Measurements from ENCODE around the gene MEP1B. TPM values are rescaled to one million over a fixed set of nuclear protein-coding genes. Genes with fewer than 3 reads are reported as not detected.

Gene MEP1B
- total RNA-seq, 4 donors from 2014 or later, result not detected

DNA sequence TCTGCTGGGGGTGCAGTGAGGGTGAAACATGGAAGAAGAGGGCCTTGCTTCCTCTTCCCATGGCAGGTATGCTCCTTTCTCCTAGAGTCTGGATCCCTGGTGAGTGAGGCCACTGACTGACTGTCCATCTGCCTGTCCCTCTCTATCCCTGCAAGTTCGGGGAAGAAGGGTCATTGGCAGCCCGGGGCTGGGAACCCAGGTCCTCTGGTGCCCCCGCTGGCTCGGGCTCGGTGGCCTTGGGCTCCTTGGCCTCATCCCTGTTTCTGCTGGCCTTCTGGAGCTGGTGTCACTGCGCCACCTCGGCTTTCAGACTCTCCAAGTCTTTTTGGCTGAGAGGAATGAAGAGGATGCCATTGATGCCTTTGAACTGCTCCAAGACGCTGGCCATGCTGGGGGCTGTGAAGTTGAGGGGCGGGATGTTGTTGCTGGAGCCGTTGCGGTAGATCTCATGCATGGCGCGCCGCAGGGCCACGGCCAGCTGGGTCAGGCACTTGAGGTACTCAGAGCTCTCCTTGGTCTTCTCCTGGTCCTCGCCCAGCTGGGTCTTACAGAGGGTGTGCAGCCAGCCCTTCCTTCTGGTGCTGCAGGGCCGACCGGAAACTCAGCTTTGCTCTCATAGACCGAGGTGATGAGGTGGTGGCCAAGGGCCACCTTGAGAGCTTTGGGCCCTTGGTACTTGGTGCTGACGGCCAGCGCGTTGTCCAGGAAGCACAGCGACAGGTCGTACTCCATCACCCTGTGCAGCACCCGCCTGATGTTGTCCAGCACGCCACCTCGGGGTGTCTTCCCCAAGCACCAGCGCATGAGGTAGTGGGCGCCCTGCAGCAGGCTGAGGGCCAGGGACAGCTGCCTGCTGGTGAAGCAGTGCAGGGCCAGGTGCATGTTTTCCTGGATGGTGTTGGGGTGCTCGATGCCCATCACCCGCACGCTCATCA is 6.3 kb downstream of the MEP1B start:
- H3K27ac ChIP-seq, result no peak overlapping the region
- H3K36me3 ChIP-seq, result no peaks in the 10 kb centered on the region
- WGBS, result 98% methylated on average over 17 of the region's 32 CpGs
- DNase-seq (ENCODE audit: low spot score in 2 of 2), result no peak
- H3K4me1 ChIP-seq, result no peaks in the 10 kb centered on the region
- no peak for TF ChIP-seq POLR2A (IDR thresholded peaks at IDR 0.05)
- no peak for TF ChIP-seq POLR2AphosphoS5 (IDR thresholded peaks at IDR 0.05)
- TF ChIP-seq, protein P1, sequence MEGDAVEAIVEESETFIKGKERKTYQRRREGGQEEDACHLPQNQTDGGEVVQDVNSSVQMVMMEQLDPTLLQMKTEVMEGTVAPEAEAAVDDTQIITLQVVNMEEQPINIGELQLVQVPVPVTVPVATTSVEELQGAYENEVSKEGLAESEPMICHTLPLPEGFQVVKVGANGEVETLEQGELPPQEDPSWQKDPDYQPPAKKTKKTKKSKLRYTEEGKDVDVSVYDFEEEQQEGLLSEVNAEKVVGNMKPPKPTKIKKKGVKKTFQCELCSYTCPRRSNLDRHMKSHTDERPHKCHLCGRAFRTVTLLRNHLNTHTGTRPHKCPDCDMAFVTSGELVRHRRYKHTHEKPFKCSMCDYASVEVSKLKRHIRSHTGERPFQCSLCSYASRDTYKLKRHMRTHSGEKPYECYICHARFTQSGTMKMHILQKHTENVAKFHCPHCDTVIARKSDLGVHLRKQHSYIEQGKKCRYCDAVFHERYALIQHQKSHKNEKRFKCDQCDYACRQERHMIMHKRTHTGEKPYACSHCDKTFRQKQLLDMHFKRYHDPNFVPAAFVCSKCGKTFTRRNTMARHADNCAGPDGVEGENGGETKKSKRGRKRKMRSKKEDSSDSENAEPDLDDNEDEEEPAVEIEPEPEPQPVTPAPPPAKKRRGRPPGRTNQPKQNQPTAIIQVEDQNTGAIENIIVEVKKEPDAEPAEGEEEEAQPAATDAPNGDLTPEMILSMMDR (IDR thresholded peaks at IDR 0.05), result no peak
- TF ChIP-seq EP300 (IDR thresholded peaks at IDR 0.05), result no peak
- no peaks in the 10 kb centered on the region for H3K9me3 ChIP-seq
- no peaks in the 10 kb centered on the region for H3K27me3 ChIP-seq
- H3K4me3 ChIP-seq, result no peak overlapping the region

DNA sequence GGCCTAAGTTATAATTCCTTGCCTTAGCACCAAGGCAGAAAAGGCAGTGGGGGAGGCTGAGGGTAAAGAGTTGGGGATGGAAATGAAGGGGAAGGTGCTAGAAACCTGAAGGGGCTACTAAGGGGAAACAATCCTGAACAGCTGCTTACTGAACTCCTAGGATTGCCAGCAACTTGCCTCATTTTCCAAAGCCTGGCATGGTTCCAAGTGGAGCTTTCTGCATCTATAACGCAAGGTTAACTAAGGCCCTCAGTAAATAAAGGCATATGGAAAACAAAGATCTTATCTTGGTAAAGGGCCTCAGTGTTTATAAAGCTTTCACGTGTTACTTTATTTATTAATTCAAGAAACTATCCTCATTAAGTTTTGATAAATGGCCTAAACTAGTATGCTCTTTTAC is 10.9 kb downstream of the MEP1B start:
- 61% methylated on average over 2 of the region's 2 CpGs for WGBS
- no peaks in the 10 kb centered on the region for H3K4me1 ChIP-seq
- no peaks in the 10 kb centered on the region for H3K27me3 ChIP-seq
- H3K27ac ChIP-seq, result no peak overlapping the region
- H3K9me3 ChIP-seq, result no peaks in the 10 kb centered on the region
- TF ChIP-seq POLR2AphosphoS5 (IDR thresholded peaks at IDR 0.05) (no peak), EP300 (IDR thresholded peaks at IDR 0.05) (no peak), POLR2A (IDR thresholded peaks at IDR 0.05) (no peak)
- TF ChIP-seq, protein P1 (IDR thresholded peaks at IDR 0.05), result no peak
- no peak for DNase-seq (ENCODE audit: low spot score in 2 of 2)
- H3K36me3 ChIP-seq, result no peaks in the 10 kb centered on the region
- H3K4me3 ChIP-seq, result no peak overlapping the region

DNA sequence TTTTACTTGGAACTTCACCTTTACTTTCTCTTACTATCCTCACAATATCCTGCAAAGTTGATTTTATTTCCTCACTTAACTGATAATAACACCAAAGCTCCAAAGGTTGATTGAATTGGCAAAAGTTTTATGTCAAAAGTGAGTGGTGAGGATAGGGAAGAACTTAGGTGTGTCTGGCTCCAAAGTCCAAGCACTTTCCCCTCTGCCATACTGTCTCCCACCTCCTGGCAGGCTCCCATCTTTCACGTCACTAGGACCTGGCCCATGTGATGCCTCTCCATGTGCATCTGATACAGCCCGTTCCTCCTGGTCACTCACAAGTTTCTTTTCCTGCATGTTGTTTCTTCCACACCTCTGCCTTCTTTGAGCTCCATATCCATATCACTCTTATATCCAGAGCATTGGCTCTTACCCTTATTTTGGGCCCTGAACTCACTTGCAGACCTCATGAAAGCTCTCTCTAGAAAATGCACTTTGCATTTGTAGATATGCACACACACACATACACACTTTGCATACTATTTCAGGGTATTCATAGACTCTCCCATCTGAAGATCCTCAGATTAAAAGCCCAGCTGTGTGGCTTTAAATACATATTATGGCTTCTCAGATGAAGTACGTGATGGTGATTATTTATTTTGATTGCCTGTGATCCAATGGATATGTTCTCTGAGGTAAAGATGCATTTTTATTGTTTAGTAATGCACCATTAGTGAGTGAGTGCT is 12.3 kb downstream of the MEP1B start:
- H3K27ac ChIP-seq, result no peak overlapping the region
- no peak for DNase-seq (ENCODE audit: low spot score in 2 of 2)
- no peaks in the 10 kb centered on the region for H3K9me3 ChIP-seq
- no peaks in the 10 kb centered on the region for H3K27me3 ChIP-seq
- H3K4me3 ChIP-seq, result no peak overlapping the region
- no peaks in the 10 kb centered on the region for H3K36me3 ChIP-seq
- no peak for TF ChIP-seq POLR2AphosphoS5 (IDR thresholded peaks at IDR 0.05)
- TF ChIP-seq EP300 (IDR thresholded peaks at IDR 0.05), result no peak
- TF ChIP-seq POLR2A (IDR thresholded peaks at IDR 0.05), result no peak
- TF ChIP-seq, protein P1 (IDR thresholded peaks at IDR 0.05), result no peak
- H3K4me1 ChIP-seq, result no peaks in the 10 kb centered on the region
- 90% methylated on average over 3 of the region's 3 CpGs for whole genome bisulfite sequencing

DNA sequence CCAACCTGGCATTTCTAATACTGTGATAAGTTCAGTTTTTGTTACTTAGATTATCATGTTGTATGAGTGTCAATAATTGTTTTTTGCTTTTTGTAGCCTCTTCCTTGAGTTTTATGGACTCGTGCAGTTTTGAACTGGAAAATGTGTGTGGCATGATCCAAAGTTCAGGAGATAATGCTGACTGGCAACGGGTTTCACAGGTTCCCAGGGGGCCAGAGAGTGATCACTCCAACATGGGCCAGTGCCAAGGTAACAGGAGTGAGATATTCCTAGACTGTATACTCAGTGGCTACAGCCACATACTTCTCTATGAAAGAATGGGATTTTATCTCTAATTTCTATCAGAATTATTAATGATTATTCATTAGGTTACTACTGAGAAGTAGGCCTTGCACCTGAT is 18.2 kb downstream of the MEP1B start:
- 45% methylated on average over 2 of the region's 2 CpGs for WGBS
- DNase-seq (ENCODE audit: low spot score in 2 of 2), result no peak
- TF ChIP-seq POLR2A (IDR thresholded peaks at IDR 0.05), result no peak
- no peak for TF ChIP-seq EP300 (IDR thresholded peaks at IDR 0.05)
- TF ChIP-seq, protein P1 (IDR thresholded peaks at IDR 0.05), result no peak
- no peak for TF ChIP-seq POLR2AphosphoS5 (IDR thresholded peaks at IDR 0.05)

DNA sequence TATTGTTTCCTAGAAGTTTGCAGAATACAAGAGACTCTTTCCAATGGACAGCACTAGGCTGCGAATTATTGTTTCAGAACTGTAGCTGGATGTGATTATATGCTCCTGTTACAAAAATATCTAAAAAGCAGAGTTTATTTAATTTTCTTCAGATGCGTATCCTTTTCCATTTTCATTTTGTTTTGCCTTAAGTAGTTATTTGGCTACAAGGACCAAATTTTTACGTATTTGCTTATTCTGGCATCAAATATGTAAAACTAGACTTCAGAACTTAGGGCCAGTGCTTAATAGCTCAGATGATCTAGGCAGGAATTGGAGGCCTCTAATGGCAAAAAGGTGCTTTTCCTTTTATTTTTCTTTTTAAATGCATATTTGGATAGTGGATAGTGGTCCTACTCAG is 18.7 kb downstream of the MEP1B start:
- H3K27me3 ChIP-seq, result no peaks in the 10 kb centered on the region
- H3K4me3 ChIP-seq, result no peak overlapping the region
- H3K36me3 ChIP-seq, result no peaks in the 10 kb centered on the region
- WGBS, result 69% methylated on average over 3 of the region's 3 CpGs
- TF ChIP-seq EP300 (IDR thresholded peaks at IDR 0.05) (no peak), POLR2A (IDR thresholded peaks at IDR 0.05) (no peak), POLR2AphosphoS5 (IDR thresholded peaks at IDR 0.05) (no peak)
- TF ChIP-seq, protein P1 (IDR thresholded peaks at IDR 0.05), result no peak
- no peaks in the 10 kb centered on the region for H3K9me3 ChIP-seq
- DNase-seq (ENCODE audit: low spot score in 2 of 2), result no peak
- H3K27ac ChIP-seq, result no peak overlapping the region
- no peaks in the 10 kb centered on the region for H3K4me1 ChIP-seq

More for the DNA sequence above, 18.2 kb downstream of the MEP1B start:
- no peak overlapping the region for H3K27ac ChIP-seq
- H3K4me3 ChIP-seq, result no peak overlapping the region
- H3K4me1 ChIP-seq, result no peaks in the 10 kb centered on the region
- no peaks in the 10 kb centered on the region for H3K9me3 ChIP-seq
- no peaks in the 10 kb centered on the region for H3K27me3 ChIP-seq
- H3K36me3 ChIP-seq, result no peaks in the 10 kb centered on the region
